CMK (cell line): ENCODE results near the gene PCYT2.

Experiments used
- DNase-seq: peaks from one replicate; pipeline ENCODE4 v3.0.0-alpha.2; 2010; ENCODE audit warnings: low read depth

Gene PCYT2

GRCh38 chr17:81942167-81942553 lies 31.0 kb upstream of the PCYT2 start:
- DNase-seq: no peak

GRCh38 chr17:81941484-81942166 lies 30.4 kb upstream of the PCYT2 start:
- DNase-seq: no peak

- DNase-seq: no peak
These were observed 29.6 kb upstream of the PCYT2 start for GRCh38 chr17:81940538-81941483.

- DNase-seq: no peak
These were observed 28.7 kb upstream of the PCYT2 start for GRCh38 chr17:81939881-81940385.

GRCh38 chr17:81939218-81939617 lies 28.0 kb upstream of the PCYT2 start:
- no peak for DNase-seq

- no peak for DNase-seq
These were observed 24.5 kb upstream of the PCYT2 start for GRCh38 chr17:81935709-81936084.

GRCh38 chr17:81934850-81935708 lies 23.9 kb upstream of the PCYT2 start:
- no peak for DNase-seq

GRCh38 chr17:81934098-81934757 lies 23.0 kb upstream of the PCYT2 start:
- DNase-seq: no peak

- DNase-seq: no peak
These were observed 22.0 kb upstream of the PCYT2 start for GRCh38 chr17:81933178-81933699.

- DNase-seq: no peak
These were observed 21.3 kb upstream of the PCYT2 start for GRCh38 chr17:81932333-81932983.

GRCh38 chr17:81931557-81932332 lies 20.5 kb upstream of the PCYT2 start:
- no peak for DNase-seq

GRCh38 chr17:81931189-81931556 lies 20.0 kb upstream of the PCYT2 start:
- DNase-seq: no peak

GRCh38 chr17:81930142-81931125 lies 19.2 kb upstream of the PCYT2 start:
- no peak for DNase-seq

- no peak for DNase-seq
These were observed 18.3 kb upstream of the PCYT2 start for GRCh38 chr17:81929253-81930141.

GRCh38 chr17:81928544-81929252 lies 17.5 kb upstream of the PCYT2 start:
- DNase-seq: no peak

GRCh38 chr17:81927653-81928543 lies 16.7 kb upstream of the PCYT2 start, which contains the start of gene MAFG:
Gene MAFG, minus strand, starts transcription at chr17:81927735. Its CDS starts 4,550 bp downstream, at chr17:81923185.
- DNase-seq: peak; percentile 77
